Rectal smooth muscle tissue (tissue), 1 donor: ENCODE data around the gene TGFBR3.

Experiments used
- H3K27ac ChIP-seq: one replicate; pipeline ENCODE4 v1.7.0; 2013; ENCODE audit warnings: low read depth, low read length, inconsistent platforms
- H3K27me3 ChIP-seq: one replicate; pipeline ENCODE4 v1.7.0; 2013; ENCODE audit warnings: low read length; ENCODE audit not compliant: control insufficient read depth, insufficient read depth
- H3K36me3 ChIP-seq: one replicate; pipeline ENCODE4 v1.7.0; 2013; ENCODE audit warnings: low read length; ENCODE audit not compliant: control insufficient read depth, insufficient read depth
- H3K4me1 ChIP-seq: one replicate; pipeline ENCODE4 v1.7.0; 2013; ENCODE audit warnings: low read length; ENCODE audit not compliant: control insufficient read depth, insufficient read depth
- H3K4me3 ChIP-seq: one replicate; pipeline ENCODE4 v1.7.0; 2013; ENCODE audit warnings: low read length
- H3K9ac ChIP-seq: one replicate; pipeline ENCODE4 v1.7.0; 2013; ENCODE audit warnings: low read length

The TGFBR3 gene

GRCh38 chr1:91650764-91651163, 235.2 kb downstream of the TGFBR3 start:
- Histone ChIP-seq H3K4me3 (no peak overlapping the region), H3K9ac (no peak overlapping the region), H3K27me3 (no peaks in the 10 kb centered on the region), H3K27ac (peak overlapping the region; percentile 28), H3K36me3 (no peaks in the 10 kb centered on the region), H3K4me1 (peaks cover 3% of the 10 kb centered on the region)

GRCh38 chr1:91647061-91647460, 238.9 kb downstream of the TGFBR3 start:
- Histone ChIP-seq H3K4me1 (peaks cover 2% of the 10 kb centered on the region), H3K36me3 (no peaks in the 10 kb centered on the region), H3K27me3 (no peaks in the 10 kb centered on the region), H3K27ac (no peak overlapping the region), H3K4me3 (no peak overlapping the region), H3K9ac (no peak overlapping the region)

GRCh38 chr1:91645031-91645430, 240.9 kb downstream of the TGFBR3 start:
- Histone ChIP-seq H3K27ac (no peak overlapping the region), H3K4me3 (no peak overlapping the region), H3K4me1 (no peaks in the 10 kb centered on the region), H3K27me3 (no peaks in the 10 kb centered on the region), H3K36me3 (no peaks in the 10 kb centered on the region), H3K9ac (no peak overlapping the region)

GRCh38 chr1:91643431-91643830, 242.5 kb downstream of the TGFBR3 start:
- Histone ChIP-seq H3K4me3 (no peak overlapping the region), H3K36me3 (no peaks in the 10 kb centered on the region)

GRCh38 chr1:91640877-91641526, 244.9 kb downstream of the TGFBR3 start:
- no peak overlapping the region for H3K9ac ChIP-seq
- no peaks in the 10 kb centered on the region for H3K27me3 ChIP-seq
- H3K36me3 ChIP-seq = no peaks in the 10 kb centered on the region
- no peak overlapping the region for H3K4me3 ChIP-seq
- no peak overlapping the region for H3K27ac ChIP-seq
- no peaks in the 10 kb centered on the region for H3K4me1 ChIP-seq

More at GRCh38 chr1:91643431-91643830, 242.5 kb downstream of the TGFBR3 start:
- Histone ChIP-seq H3K4me1 (no peaks in the 10 kb centered on the region), H3K27ac (no peak overlapping the region), H3K9ac (no peak overlapping the region), H3K27me3 (no peaks in the 10 kb centered on the region)

- no peak overlapping the region for H3K4me3 ChIP-seq
- H3K4me1 ChIP-seq = no peaks in the 10 kb centered on the region
- no peaks in the 10 kb centered on the region for H3K27me3 ChIP-seq
- H3K36me3 ChIP-seq = no peaks in the 10 kb centered on the region
- H3K9ac ChIP-seq = no peak overlapping the region
- H3K27ac ChIP-seq = no peak overlapping the region
These were observed 248.4 kb downstream of the TGFBR3 start for GRCh38 chr1:91637539-91637994.

GRCh38 chr1:91635763-91636162, 250.2 kb downstream of the TGFBR3 start:
- Histone ChIP-seq H3K27me3 (no peaks in the 10 kb centered on the region), H3K27ac (no peak overlapping the region), H3K9ac (no peak overlapping the region), H3K4me1 (no peaks in the 10 kb centered on the region), H3K36me3 (no peaks in the 10 kb centered on the region), H3K4me3 (no peak overlapping the region)

GRCh38 chr1:91633438-91633837, 252.5 kb downstream of the TGFBR3 start:
- Histone ChIP-seq H3K36me3 (no peaks in the 10 kb centered on the region), H3K27ac (no peak overlapping the region), H3K4me3 (no peak overlapping the region), H3K27me3 (no peaks in the 10 kb centered on the region), H3K9ac (no peak overlapping the region), H3K4me1 (no peaks in the 10 kb centered on the region)

- no peaks in the 10 kb centered on the region for H3K4me1 ChIP-seq
These were observed 254.1 kb downstream of the TGFBR3 start for GRCh38 chr1:91631718-91632330.

GRCh38 chr1:91630803-91631202, 255.1 kb downstream of the TGFBR3 start:
- H3K36me3 ChIP-seq = no peaks in the 10 kb centered on the region
- H3K9ac ChIP-seq = no peak overlapping the region
- no peak overlapping the region for H3K4me3 ChIP-seq
- no peaks in the 10 kb centered on the region for H3K4me1 ChIP-seq
- H3K27me3 ChIP-seq = no peaks in the 10 kb centered on the region
- no peak overlapping the region for H3K27ac ChIP-seq

More at GRCh38 chr1:91631718-91632330, 254.1 kb downstream of the TGFBR3 start:
- Histone ChIP-seq H3K9ac (no peak overlapping the region), H3K36me3 (no peaks in the 10 kb centered on the region), H3K27me3 (no peaks in the 10 kb centered on the region), H3K4me3 (no peak overlapping the region), H3K27ac (no peak overlapping the region)
